ENCODE data around the gene ADSS1.

- TF ChIP-seq EP300 (IDR thresholded peaks at IDR 0.05) (no peak), POLR2AphosphoS5 (IDR thresholded peaks at IDR 0.05) (no peak)
- TF ChIP-seq, protein P1, sequence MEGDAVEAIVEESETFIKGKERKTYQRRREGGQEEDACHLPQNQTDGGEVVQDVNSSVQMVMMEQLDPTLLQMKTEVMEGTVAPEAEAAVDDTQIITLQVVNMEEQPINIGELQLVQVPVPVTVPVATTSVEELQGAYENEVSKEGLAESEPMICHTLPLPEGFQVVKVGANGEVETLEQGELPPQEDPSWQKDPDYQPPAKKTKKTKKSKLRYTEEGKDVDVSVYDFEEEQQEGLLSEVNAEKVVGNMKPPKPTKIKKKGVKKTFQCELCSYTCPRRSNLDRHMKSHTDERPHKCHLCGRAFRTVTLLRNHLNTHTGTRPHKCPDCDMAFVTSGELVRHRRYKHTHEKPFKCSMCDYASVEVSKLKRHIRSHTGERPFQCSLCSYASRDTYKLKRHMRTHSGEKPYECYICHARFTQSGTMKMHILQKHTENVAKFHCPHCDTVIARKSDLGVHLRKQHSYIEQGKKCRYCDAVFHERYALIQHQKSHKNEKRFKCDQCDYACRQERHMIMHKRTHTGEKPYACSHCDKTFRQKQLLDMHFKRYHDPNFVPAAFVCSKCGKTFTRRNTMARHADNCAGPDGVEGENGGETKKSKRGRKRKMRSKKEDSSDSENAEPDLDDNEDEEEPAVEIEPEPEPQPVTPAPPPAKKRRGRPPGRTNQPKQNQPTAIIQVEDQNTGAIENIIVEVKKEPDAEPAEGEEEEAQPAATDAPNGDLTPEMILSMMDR (IDR thresholded peaks at IDR 0.05): no peak
Measured at GRCh38 chr14:104725772-104726548, 1.9 kb downstream of the ADSS1 start.

All from suprapubic skin (tissue), 4 donors.